GM21423 (cell line): ENCODE measurements around the gene ARHGEF12.

Experiments
- ATAC-seq: cut with Tn5 transposase; IDR thresholded peaks from one replicate; pipeline ENCODE4 v1.9.1; 2021; ENCODE audit warnings: mild to moderate bottlenecking, moderate library complexity; ENCODE audit not compliant: unreplicated experiment

The ARHGEF12 gene

GRCh38 chr11:120410622-120411380, 74.6 kb downstream of the ARHGEF12 start:
- ATAC-seq, result no peak

GRCh38 chr11:120413480-120413879, 77.3 kb downstream of the ARHGEF12 start:
- ATAC-seq, result no peak

- ATAC-seq, result no peak
Observed at GRCh38 chr11:120420572-120420971, 84.4 kb downstream of the ARHGEF12 start.

- no peak for ATAC-seq
Observed at GRCh38 chr11:120424185-120424969, 88.2 kb downstream of the ARHGEF12 start.

- no peak for ATAC-seq
Observed at GRCh38 chr11:120424970-120425332, 88.7 kb downstream of the ARHGEF12 start.

- no peak for ATAC-seq
Observed at GRCh38 chr11:120425527-120425926, 89.3 kb downstream of the ARHGEF12 start.

- no peak for ATAC-seq
Observed at GRCh38 chr11:120430146-120430545, 93.9 kb downstream of the ARHGEF12 start.

GRCh38 chr11:120431633-120432032, 95.4 kb downstream of the ARHGEF12 start:
- ATAC-seq, result no peak

- ATAC-seq, result peak; percentile 73
Observed at GRCh38 chr11:120432056-120433018, 96.1 kb downstream of the ARHGEF12 start.

GRCh38 chr11:120441592-120441991, 105.4 kb downstream of the ARHGEF12 start:
- ATAC-seq, result no peak

- no peak for ATAC-seq
Observed at GRCh38 chr11:120442031-120442430, 105.8 kb downstream of the ARHGEF12 start.

GRCh38 chr11:120446802-120447201, 110.6 kb downstream of the ARHGEF12 start:
- ATAC-seq, result no peak

GRCh38 chr11:120448240-120448639, 112.0 kb downstream of the ARHGEF12 start:
- no peak for ATAC-seq

- no peak for ATAC-seq
Observed at GRCh38 chr11:120455487-120455886, 119.3 kb downstream of the ARHGEF12 start.

- no peak for ATAC-seq
Observed at GRCh38 chr11:120457996-120458395, 121.8 kb downstream of the ARHGEF12 start.

- ATAC-seq, result no peak
Observed at GRCh38 chr11:120462825-120463224, 126.6 kb downstream of the ARHGEF12 start.

- no peak for ATAC-seq
Observed at GRCh38 chr11:120465921-120466534, 129.8 kb downstream of the ARHGEF12 start.

- ATAC-seq, result no peak
Observed at GRCh38 chr11:120467627-120468026, 131.4 kb downstream of the ARHGEF12 start.

GRCh38 chr11:120471131-120471530, 134.9 kb downstream of the ARHGEF12 start:
- no peak for ATAC-seq

- no peak for ATAC-seq
Observed at GRCh38 chr11:120471994-120472393, 135.8 kb downstream of the ARHGEF12 start.

GRCh38 chr11:120473503-120473902, 137.3 kb downstream of the ARHGEF12 start:
- no peak for ATAC-seq
